Trophoblast cell (in vitro differentiated cells and primary cell): ENCODE measurements around the gene CDK5R1.

Experiments used
- DNase-seq, 2 donors: peaks; one replicate each; pipeline ENCODE4 v3.0.0-alpha.2; 2016
- H2AFZ ChIP-seq: 2 replicates; pipeline ENCODE4 v1.6.1; 2013; ENCODE audit warnings: low read length, moderate library complexity, mild to moderate bottlenecking; ENCODE audit not compliant: insufficient read depth, poor library complexity
- H2AK5ac ChIP-seq: 2 replicates; pipeline ENCODE4 v1.6.1; 2013; ENCODE audit warnings: mild to moderate bottlenecking, low read length
- H2BK120ac ChIP-seq: 2 replicates; pipeline ENCODE4 v1.6.1; 2013; ENCODE audit warnings: low read length, mild to moderate bottlenecking, moderate library complexity; ENCODE audit not compliant: insufficient read depth, poor library complexity
- H2BK12ac ChIP-seq: 2 replicates; pipeline ENCODE4 v1.6.1; 2013; ENCODE audit warnings: mild to moderate bottlenecking, low read length, moderate library complexity
- H2BK5ac ChIP-seq: 2 replicates; pipeline ENCODE4 v1.6.1; 2013; ENCODE audit warnings: low read length, low read depth, moderate library complexity, mild to moderate bottlenecking; ENCODE audit not compliant: poor library complexity
- H3K14ac ChIP-seq: 2 replicates; pipeline ENCODE4 v1.6.1; 2013; ENCODE audit warnings: mild to moderate bottlenecking, low read length
- H3K18ac ChIP-seq: 2 replicates; pipeline ENCODE4 v1.6.1; 2013; ENCODE audit warnings: mild to moderate bottlenecking, low read length
- H3K23ac ChIP-seq: 2 replicates; pipeline ENCODE4 v1.6.1; 2013; ENCODE audit warnings: low read length
- H3K27ac ChIP-seq: 2 replicates; pipeline ENCODE4 v1.5.1; 2013; ENCODE audit warnings: low read depth, mild to moderate bottlenecking, inconsistent platforms, low read length, moderate library complexity
- H3K27me3 ChIP-seq: 2 replicates; pipeline ENCODE4 v1.6.1; 2013; ENCODE audit warnings: inconsistent platforms, mild to moderate bottlenecking, low read length, moderate library complexity; ENCODE audit not compliant: insufficient read depth
- H3K36me3 ChIP-seq, 2 experiments: 1 replicate in 1 of 2; 2 replicates in 1 of 2; pipeline ENCODE4 v1.6.1; 2013; ENCODE audit warnings: low read length in 2 of 2, mild to moderate bottlenecking in 2 of 2, moderate library complexity in 1 of 2; ENCODE audit not compliant: insufficient read depth in 2 of 2, control insufficient read depth in 1 of 2
- H3K4ac ChIP-seq: 2 replicates; pipeline ENCODE4 v1.6.1; 2013; ENCODE audit warnings: low read depth, mild to moderate bottlenecking, low read length, moderate library complexity
- H3K4me1 ChIP-seq, 2 experiments: 1 replicate in 1 of 2; 2 replicates in 1 of 2; pipeline ENCODE4 v1.6.1; 2013; ENCODE audit warnings: low read length in 2 of 2, mild to moderate bottlenecking in 2 of 2, moderate library complexity in 1 of 2; ENCODE audit not compliant: insufficient read depth in 2 of 2, control insufficient read depth in 1 of 2
- H3K4me2 ChIP-seq: 2 replicates; pipeline ENCODE4 v1.6.1; 2013; ENCODE audit warnings: inconsistent platforms, mild to moderate bottlenecking, low read length, moderate library complexity
- H3K4me3 ChIP-seq: 2 replicates; pipeline ENCODE4 v1.5.1; 2013; ENCODE audit warnings: mild to moderate bottlenecking, low read depth, low read length, inconsistent platforms
- H3K79me1 ChIP-seq: one replicate; pipeline ENCODE4 v1.6.1; 2013; ENCODE audit warnings: low read length
- H3K79me2 ChIP-seq: 2 replicates; pipeline ENCODE4 v1.6.1; 2013; ENCODE audit warnings: low read length, mild to moderate bottlenecking; ENCODE audit not compliant: control insufficient read depth, insufficient read depth, poor library complexity
- H3K9ac ChIP-seq: 2 replicates; pipeline ENCODE4 v1.6.1; 2013; ENCODE audit warnings: mild to moderate bottlenecking, low read length
- H3K9me3 ChIP-seq: 2 replicates; pipeline ENCODE4 v1.6.1; 2013; ENCODE audit warnings: low read depth, mild to moderate bottlenecking, control low read depth, inconsistent platforms, low read length; ENCODE audit not compliant: insufficient read depth
- H4K12ac ChIP-seq: 2 replicates; pipeline ENCODE4 v1.6.1; 2013; ENCODE audit warnings: low read depth, mild to moderate bottlenecking, low read length, moderate library complexity
- H4K8ac ChIP-seq: 2 replicates; pipeline ENCODE4 v1.6.1; 2013; ENCODE audit warnings: low read depth, mild to moderate bottlenecking, low read length, moderate library complexity
- H4K91ac ChIP-seq: one replicate; pipeline ENCODE4 v1.6.1; 2013; ENCODE audit warnings: low read depth, mild to moderate bottlenecking, low read length, moderate library complexity
- WGBS: extraction: QIAGEN DNeasy Blood & Tissue Kit; methylation state at CpG from one replicate; pipeline ENCODE4 v1.1.7; 2013; ENCODE audit warnings: missing lambda C conversion rate; ENCODE audit not compliant: insufficient read length, insufficient coverage; ENCODE audit errors: extremely low coverage; 5-methylcytosine and 5-hydroxymethylcytosine counted together

The CDK5R1 gene

DNA sequence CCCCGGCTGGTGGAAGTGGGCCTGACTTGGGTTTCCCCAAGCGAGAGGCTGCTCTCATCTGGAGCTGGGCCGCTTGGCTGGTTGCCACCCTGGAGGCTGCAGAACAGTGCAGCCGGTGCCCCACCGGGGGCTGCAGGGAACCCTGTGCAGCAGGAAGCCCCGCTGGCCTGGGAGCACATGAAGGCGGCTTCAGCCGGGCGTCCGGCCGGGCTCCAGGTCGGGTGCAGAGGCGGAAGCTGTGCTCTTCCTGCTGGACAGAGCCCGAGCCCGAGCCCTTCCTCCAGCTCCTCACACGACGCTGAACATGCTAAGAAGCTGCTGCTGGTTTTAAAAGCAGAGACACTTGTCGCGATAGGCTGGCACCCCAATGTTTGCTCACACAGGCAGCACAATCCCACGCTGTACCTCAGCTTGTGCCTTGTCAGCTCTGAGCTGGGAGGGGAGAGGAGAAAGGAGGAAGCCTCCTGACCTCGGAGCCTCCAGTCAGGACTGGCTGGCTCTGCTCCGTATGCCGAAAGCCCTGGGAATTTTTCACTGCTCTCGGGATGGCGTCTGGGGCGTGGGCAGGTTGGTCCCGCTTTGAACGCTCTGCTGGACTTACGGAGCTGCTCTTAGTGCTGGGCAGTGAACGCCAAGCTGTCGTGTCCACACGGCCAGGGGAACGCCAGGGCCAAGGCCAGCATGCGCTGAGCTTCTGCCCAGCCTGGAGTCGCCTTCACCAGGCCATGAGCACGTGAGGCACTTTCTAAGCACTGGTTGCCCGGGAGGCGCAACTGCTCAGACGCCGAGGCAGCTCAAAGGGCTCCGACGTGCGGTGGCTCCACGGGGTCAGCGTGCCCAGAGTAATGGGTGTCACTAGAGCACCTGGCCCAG lies 8.8 kb downstream of the CDK5R1 start:
- Histone ChIP-seq H3K36me3 (no peaks in the 10 kb centered on the region), H3K4me2 (no peak overlapping the region), H4K91ac (no peak overlapping the region), H2BK5ac (no peak overlapping the region), H3K9ac (no peak overlapping the region), H4K12ac (peak overlapping the region; percentile 35), H3K18ac (no peak overlapping the region), H3K9me3 (no peaks in the 10 kb centered on the region), H3K4ac (no peak overlapping the region), H2BK12ac (no peak overlapping the region), H3K4me3 (no peak overlapping the region), H3K79me1 (no peaks in the 10 kb centered on the region), H3K27me3 (no peaks in the 10 kb centered on the region), H2AK5ac (no peak overlapping the region), H3K27ac (no peak overlapping the region), H2AFZ (peak overlapping the region; percentile 35), H4K8ac (no peak overlapping the region), H3K14ac (no peak overlapping the region), H3K23ac (no peak overlapping the region), H3K4me1 (peaks cover 4 to 8% of the 10 kb centered on the region in 2 experiments), H2BK120ac (no peak overlapping the region), H3K79me2 (no peaks in the 10 kb centered on the region)
- no CpG with 5 or more reads among the region's 45 CpGs for WGBS
- no peak for DNase-seq

DNA sequence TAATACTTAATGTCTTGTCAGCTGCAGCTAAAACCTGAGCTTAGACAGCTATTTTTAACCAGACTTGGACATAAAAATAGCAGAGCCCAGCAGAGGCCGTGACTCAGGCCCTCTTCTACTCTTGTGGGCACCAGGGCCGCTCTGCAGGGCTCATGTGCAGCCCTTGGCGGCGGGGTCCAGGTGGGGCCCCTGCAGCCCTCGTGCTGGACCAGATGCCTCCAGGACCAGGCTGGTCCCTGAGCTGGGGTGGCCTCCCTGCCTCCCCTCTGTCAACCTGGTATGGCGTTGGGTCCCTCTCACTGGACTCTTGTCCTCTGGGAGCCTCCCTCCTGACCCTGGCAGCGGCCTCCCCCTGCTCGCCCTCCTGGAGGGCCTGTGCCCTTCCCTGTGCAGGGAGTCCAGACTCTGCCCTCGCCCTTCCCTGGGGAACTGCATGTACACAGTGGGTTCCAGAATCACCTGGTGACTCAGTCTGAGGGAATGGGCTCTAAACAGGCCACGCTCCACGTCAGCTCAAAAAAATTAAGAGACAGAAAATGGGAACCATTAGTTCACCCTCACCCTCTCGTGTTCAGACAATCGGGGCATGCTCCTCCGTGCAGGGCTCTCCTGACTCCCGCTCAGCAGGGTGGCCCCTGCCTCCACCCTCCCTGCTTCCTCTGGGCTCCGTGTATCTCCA lies 9.7 kb downstream of the CDK5R1 start:
- Histone ChIP-seq H2BK5ac (no peak overlapping the region), H3K4me3 (no peak overlapping the region), H3K4ac (no peak overlapping the region), H4K91ac (no peak overlapping the region), H4K8ac (no peak overlapping the region), H3K18ac (no peak overlapping the region), H3K4me2 (no peak overlapping the region), H3K79me1 (no peaks in the 10 kb centered on the region), H2BK12ac (no peak overlapping the region), H3K27ac (no peak overlapping the region), H3K9me3 (no peaks in the 10 kb centered on the region), H2AFZ (no peak overlapping the region), H4K12ac (no peak overlapping the region), H2AK5ac (no peak overlapping the region), H3K27me3 (no peaks in the 10 kb centered on the region), H3K4me1 (peaks cover 4 to 8% of the 10 kb centered on the region in 2 experiments), H3K79me2 (no peaks in the 10 kb centered on the region), H3K9ac (no peak overlapping the region), H2BK120ac (no peak overlapping the region), H3K23ac (no peak overlapping the region), H3K36me3 (no peaks in the 10 kb centered on the region), H3K14ac (no peak overlapping the region)
- peak; percentile 49 to 82 for DNase-seq
- no CpG with 5 or more reads among the region's 16 CpGs for WGBS

DNA sequence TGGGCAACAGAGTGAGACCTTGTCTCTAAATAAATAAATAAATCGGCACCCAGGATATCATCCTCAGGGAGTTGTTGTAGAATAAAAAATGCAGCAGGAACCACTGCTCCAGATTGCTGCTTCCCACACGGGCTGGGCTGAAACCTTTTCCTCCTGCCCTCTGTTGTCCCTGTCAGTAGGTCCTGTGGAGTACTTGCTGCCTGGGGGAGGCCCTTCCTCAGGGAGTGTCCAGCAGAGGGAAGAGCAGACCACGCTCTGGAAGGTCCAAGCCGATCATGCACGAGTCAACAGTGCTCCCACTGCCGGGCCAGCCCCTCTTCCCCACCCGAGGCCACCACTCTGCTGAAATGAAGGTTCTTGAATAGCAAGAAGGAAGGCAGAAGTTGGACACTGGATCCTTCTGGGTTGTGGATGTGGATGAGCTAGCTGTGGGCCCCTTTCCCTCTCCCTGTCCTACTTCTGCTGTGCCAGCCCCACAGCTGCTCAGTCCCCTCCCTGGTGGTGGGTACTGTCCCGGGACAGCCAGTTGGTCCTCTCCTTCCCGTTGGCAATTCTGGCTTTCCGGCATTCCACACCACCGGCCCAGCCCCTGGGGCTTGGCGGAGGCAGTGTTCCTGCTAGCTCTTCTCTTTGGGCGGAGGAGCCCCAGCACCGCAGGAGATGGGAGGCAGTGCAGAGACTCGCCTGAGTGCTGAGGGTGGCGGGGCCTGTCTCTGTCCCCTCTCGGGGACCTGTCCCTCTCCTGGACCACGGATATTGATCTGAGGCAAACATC lies 10.8 kb downstream of the CDK5R1 start:
- H2BK5ac ChIP-seq, result no peak overlapping the region
- WGBS, result no CpG with 5 or more reads among the region's 18 CpGs

DNA sequence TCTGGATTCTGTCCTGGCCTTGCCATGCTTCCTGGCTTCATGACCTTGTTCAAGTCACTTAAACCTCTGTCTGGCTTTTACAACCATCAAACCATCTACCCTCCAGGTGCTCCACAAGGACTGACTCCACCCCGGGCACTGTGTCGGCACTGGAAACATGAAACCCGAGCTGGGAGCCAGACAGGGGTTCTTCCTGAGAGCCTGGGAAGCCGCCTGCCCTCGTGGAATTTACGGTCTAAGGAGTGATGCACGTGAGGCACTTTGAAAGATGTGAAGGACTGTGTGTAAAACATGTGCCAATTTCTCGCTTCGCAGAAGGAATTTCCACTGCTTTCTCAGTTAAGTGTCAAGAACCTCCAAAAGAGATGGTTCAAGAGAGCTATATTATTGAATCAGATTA lies 11.6 kb downstream of the CDK5R1 start:
- Histone ChIP-seq H2BK12ac (no peak overlapping the region), H2BK5ac (no peak overlapping the region), H4K12ac (no peak overlapping the region), H2BK120ac (no peak overlapping the region), H3K18ac (no peak overlapping the region), H3K27ac (no peak overlapping the region), H3K9me3 (no peaks in the 10 kb centered on the region), H3K23ac (no peak overlapping the region), H3K36me3 (no peaks in the 10 kb centered on the region), H3K27me3 (no peaks in the 10 kb centered on the region), H4K91ac (no peak overlapping the region), H3K4me1 (peaks cover 4 to 8% of the 10 kb centered on the region in 2 experiments), H2AFZ (no peak overlapping the region), H3K79me2 (no peaks in the 10 kb centered on the region), H3K4me2 (no peak overlapping the region), H3K14ac (no peak overlapping the region), H2AK5ac (no peak overlapping the region), H3K9ac (no peak overlapping the region), H4K8ac (no peak overlapping the region), H3K4ac (no peak overlapping the region), H3K79me1 (no peaks in the 10 kb centered on the region), H3K4me3 (no peak overlapping the region)
- DNase-seq, result no peak
- whole genome bisulfite sequencing, result no CpG with 5 or more reads among the region's 9 CpGs

More for the DNA sequence above, 10.8 kb downstream of the CDK5R1 start:
- H4K91ac ChIP-seq, result no peak overlapping the region
- H2BK120ac ChIP-seq, result no peak overlapping the region
- no peaks in the 10 kb centered on the region for H3K79me1 ChIP-seq
- no peak overlapping the region for H2BK12ac ChIP-seq
- no peak overlapping the region for H3K4me3 ChIP-seq
- no peak overlapping the region for H2AFZ ChIP-seq
- H3K4ac ChIP-seq, result no peak overlapping the region
- H3K79me2 ChIP-seq, result no peaks in the 10 kb centered on the region
- peak in 1 of 2 donors; percentile 55 for DNase-seq
- no peak overlapping the region for H3K23ac ChIP-seq
- H3K36me3 ChIP-seq, result no peaks in the 10 kb centered on the region
- H3K4me2 ChIP-seq, result no peak overlapping the region
- H4K8ac ChIP-seq, result no peak overlapping the region
- no peaks in the 10 kb centered on the region for H3K9me3 ChIP-seq
- no peak overlapping the region for H3K14ac ChIP-seq
- H3K4me1 ChIP-seq, result peaks cover 4 to 8% of the 10 kb centered on the region in 2 experiments
- no peak overlapping the region for H3K18ac ChIP-seq
- no peak overlapping the region for H4K12ac ChIP-seq
- H3K9ac ChIP-seq, result no peak overlapping the region
- H3K27me3 ChIP-seq, result no peaks in the 10 kb centered on the region
- no peak overlapping the region for H3K27ac ChIP-seq
- H2AK5ac ChIP-seq, result no peak overlapping the region
